ENCODE measurements around the gene INHA.
A peak's percentile ranks its signal among the peaks of the same experiment; 100 is the strongest.

Gene INHA

DNA sequence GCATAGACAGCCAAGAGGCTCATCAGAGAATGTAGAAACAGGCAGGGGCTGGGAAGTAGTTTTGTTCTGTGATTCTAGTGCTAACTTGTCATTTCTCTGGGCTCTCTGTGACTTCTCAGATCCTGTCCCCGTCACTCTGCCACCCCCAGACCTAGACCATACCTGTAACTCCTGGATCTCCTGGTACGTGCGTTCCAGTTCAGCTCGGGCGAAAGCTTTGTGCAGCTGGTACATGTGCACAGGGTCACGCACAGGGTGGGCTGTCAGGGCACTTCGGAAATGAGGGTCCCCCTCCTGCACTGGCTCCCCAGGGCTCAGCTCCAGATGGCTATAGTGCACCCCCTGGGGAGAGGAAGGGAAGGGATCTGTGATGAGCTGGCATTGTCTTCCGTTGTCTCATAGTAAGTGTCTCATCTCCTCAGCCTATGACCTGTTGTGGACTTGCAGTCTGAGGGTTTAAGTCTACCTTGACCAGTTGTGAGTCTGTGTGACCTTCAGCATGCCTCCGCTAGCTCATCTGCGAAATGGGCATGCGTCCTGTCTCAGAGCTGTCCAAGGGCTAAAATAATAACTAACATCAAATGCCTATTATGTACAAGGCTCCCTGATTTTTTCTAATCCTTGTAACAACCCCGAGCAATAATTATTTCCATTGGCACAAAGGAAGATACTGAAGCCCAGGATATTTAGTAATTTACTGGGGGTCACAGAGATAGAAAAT is 31.2 kb upstream of the INHA start:
- DNase-seq = no peak

DNA sequence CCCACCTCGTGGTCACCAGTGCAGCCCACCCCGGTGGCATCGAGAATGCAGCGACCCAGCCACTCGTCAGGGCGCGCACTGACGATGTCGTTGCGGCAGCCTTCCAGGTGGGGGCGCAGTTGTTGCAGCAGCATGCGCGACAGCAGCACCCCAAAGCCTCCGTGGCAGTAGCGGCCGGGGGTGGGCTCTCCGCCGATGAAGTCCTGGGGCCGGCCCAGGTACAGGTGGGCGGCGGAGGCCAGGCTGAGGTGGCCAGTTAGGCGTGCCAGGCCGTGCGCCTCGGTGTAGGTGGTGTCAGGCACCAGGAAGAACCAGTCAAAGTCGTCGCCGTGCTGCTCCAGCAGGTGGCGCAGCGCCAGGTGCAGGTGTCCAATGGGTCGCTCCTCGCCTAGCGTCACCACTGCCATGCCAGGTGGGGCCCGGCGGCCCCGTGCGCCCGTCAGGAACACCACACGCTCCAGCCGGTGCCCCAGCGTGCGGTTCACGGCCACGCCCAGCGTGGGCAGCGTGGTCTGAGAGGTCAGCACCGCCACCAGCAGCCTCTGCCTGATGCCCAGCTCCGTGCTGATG is 30.4 kb upstream of the INHA start:
- peak; percentile 90 for DNase-seq

DNA sequence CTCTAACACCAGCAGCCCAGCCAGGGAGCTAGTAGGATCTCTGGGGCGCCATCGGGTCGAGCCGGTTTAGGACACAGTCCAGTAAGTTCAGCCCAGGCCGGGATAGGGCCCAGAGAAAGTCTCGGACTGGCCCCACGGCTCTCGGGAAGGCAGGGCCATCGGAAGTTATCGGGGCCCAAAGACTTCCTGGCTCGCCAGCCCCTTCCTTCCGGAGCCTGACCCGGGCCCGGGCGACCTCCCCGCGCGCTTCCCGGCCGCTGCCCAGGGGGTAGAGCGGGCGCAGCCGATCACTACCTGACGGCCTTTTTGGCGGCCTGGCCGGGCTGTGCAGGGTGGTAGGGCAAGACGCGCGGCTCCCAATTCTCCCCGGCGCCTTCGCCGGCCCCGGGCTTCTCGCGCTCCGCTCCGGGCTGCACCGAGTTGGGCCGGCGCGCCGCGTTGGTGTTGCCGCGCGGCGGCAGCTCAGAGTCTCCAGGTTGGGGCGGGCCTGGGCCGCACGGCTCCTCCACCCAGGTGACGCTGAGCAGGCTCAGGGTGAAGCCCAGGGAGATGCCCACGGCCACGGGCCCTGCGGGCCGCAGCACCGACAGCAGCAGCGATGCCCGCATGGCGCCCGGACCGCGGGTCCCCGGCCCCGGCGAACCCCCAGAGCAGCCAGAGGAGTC is 29.0 kb upstream of the INHA start:
- no peak for DNase-seq

DNA sequence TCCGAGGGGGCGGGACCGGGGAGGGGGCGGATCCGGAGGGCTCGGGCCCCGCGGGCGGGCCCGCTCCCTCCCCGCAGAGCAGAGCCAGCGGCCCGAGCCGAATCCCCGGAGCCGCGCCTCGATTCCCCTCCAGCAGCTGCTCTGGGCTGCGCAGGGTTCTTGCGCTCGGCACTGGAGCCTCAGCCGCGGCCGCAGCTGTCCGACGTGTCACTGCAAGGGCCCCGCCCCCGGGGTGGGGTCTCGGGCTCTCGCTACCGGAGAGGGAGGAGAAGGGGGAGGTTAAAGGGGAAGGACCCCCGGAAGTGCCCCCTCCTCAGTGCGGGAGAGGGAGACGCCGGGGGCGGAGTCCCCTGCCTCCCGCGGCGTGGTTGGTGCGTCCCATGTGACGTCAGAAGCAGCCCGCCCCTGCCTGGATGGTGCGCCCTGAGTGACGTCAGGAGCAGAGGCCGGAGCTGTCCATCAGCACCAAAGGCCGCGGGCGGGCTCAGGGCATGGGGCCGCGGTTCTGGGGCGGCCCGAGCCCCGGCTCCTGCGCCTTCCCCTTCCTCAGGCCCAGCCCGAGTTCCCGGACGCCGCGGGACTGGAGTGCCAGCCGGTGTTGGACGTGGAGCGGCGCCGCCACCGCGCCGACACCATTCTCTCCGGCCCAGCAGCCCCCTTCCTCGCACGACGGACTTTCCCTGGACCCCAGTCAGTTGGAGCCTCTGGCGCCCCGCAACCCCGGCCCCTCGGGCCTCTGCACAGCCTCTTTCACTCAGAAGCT is 28.3 kb upstream of the INHA start, which contains the start of the genes CHPF and TMEM198:
Gene CHPF (minus strand): TSS at position 214 of the 763 bp plus-strand sequence. CDS start 271 bp downstream, outside the sequence.
Gene TMEM198 (plus strand): TSS at position 433 of the 763 bp plus-strand sequence. CDS start 700 bp downstream, outside the sequence.
- peak; percentile 97 for DNase-seq

DNA sequence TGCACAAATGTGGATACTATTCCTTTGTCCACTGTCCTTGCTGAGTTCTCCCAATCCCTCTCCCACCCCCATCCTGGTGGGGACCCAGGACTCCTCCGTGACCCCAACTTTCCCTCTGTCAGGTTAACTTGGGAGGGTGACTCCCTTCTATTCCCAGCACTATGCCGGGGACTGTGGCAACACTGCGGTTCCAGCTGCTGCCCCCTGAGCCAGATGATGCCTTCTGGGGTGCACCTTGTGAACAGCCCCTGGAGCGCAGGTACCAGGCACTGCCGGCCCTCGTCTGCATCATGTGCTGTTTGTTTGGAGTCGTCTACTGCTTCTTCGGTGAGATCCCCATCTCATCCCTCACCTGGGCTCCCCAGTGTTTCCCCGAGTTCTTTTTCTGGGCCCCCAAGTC is 27.5 kb upstream of the INHA start:
- no peak for DNase-seq

GRCh38 chr2:219545295-219545942 is 26.7 kb upstream of the INHA start:
- no peak for DNase-seq

DNA sequence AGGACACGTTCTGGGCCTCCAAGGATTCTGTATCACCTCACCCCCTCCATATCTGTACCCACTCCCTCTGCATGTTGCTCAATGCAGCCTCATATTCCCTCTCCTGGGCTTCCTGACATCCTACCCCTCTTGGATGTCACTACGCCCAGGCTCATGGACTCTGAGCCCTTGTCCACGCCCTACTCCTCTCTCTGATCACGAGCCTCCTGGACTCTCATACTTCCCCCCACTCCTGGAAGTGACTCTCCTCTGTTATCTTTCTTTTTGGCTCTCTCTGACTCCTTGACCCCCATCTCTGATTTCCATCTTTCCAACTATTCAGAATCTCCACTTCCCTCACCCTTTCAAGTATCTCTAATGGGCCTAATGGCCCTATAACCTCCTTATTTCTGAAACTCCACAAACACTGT is 26.2 kb upstream of the INHA start:
- no peak for DNase-seq

DNA sequence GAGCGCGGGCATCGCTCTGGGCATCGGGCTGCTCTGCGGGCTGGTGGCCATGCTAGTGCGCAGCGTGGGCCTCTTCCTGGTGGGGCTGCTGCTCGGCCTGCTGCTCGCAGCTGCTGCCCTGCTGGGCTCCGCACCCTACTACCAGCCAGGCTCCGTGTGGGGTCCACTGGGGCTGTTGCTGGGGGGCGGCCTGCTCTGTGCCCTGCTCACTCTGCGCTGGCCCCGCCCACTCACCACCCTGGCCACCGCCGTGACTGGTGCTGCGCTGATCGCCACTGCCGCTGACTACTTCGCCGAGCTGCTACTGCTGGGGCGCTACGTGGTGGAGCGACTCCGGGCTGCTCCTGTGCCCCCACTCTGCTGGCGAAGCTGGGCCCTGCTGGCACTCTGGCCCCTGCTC is 24.5 kb upstream of the INHA start:
- no peak for DNase-seq

- no peak for DNase-seq
Observed at GRCh38 chr2:219548990-219549389, 23.1 kb upstream of the INHA start.

GRCh38 chr2:219549619-219550018 is 22.5 kb upstream of the INHA start:
- DNase-seq = no peak

GRCh38 chr2:219551441-219552381 is 20.4 kb upstream of the INHA start:
- no peak for DNase-seq

DNA sequence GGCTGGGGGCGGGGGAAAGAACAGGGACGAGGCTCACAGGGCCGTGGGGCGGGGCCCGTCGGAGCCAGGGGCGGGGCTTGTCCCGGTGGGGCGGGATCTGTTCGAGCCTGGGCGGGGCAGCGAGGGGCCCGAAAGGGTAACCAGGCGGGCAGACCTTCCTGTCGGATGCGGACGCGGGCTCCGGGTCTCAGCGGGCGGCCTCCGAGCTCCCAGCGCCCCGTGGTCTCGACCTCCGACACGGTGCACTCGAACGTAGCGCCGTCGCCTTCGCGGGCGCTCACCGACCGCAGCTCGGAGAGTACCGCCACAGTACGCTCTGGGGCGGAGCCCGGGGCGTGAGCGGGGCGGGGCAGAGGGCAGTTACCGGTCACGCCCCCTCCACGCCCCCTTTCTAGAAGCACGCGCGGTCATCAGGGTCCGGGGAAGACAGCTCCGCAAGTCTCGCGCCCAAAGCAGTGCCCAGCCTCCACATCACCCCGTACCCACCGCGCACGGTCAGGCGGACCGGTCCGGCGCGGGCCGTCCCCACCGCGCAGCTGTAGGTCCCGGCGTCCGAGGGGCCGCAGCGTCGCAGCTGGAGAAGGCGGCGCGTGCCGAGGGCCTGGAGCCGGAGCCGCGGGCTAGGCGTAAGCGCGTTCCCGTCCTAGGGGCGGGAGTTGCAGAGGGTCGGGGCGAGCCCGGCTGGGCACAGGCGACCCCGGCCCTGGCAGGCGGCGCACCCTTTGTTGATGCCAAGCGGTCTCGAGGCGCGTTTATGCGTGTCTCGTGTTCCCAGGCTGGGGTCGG is 19.5 kb upstream of the INHA start:
- DNase-seq = peak; percentile 73

- no peak for DNase-seq
Observed at GRCh38 chr2:219553168-219553417, 19.0 kb upstream of the INHA start.

GRCh38 chr2:219553463-219553963 is 18.6 kb upstream of the INHA start:
- DNase-seq = no peak

- no peak for DNase-seq
Observed at GRCh38 chr2:219554350-219554749, 17.8 kb upstream of the INHA start.

GRCh38 chr2:219555956-219556355 is 16.2 kb upstream of the INHA start:
- no peak for DNase-seq

- no peak for DNase-seq
Observed at GRCh38 chr2:219556413-219556812, 15.7 kb upstream of the INHA start.

DNA sequence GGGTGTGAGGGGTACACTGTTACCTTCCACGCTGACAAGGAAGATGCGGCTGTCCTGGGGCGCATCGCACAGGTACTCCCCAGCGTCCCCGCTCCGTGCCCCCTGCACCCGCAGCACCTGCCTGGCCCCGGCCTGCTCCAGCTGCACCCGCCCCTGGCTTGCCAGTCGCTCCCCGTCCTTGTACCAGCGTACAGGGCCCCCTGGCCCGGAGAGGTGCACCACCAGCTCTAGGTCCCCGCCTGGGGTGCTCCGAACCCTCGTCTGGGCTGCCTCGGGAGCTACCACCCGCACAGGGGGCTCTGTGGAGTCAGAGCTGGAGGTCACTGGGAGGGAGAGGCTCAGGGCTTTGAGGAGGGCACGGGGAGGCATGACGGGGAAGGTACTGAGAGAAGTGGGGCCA is 14.8 kb upstream of the INHA start:
- no peak for DNase-seq

DNA sequence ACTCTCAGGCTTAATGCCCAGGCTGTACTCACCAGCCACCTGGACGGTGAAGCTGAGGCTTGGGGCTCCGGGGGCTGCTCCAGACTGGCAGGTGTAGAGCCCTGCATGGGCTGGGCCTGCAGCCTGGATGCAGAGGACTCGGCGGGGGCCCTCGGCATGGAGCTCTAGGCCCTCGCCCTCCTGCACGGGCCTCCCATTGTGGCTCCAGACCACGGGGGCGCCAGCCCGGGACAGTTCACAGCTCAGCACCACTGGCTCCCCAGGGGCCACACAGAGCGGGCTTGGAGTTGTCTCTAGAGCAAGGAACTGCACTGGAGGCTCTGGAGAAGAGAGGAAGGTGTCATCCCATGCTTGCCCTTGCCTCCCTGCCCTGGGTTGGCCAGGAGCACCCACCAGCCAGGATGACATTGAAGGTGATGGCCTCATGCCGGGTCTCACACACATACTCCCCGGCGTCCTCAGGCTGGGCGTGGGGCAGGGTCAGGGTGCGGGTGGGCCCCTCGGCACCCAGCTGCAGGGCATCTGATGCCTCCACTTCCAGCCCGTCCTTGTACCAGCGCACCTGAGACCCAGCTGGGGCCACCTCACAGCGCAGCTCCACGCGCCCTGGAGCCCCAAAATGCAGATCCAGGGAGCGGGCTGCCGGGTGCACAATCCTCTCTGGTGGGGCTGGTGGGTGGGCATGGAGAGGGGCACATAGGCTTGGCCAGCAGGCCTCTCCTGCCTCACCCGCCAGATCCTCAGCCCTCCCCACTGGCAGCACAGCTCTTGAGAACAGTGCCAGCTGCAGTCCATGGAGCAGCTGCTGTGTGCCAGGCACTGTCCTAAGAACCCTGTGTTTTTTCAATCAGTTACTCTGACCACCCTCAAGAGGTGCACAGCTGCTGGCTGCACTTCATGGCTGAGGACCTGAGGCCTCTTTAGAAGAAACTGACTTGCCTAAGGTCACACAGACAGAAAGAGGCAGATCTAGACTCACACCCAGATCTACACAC is 14.0 kb upstream of the INHA start:
- no peak for DNase-seq
